ENCODE measurements around the gene VARS2.

Gene VARS2

GRCh38 chr6:30885481-30885998, 28.5 kb upstream of the VARS2 start:
- Histone ChIP-seq H3K4me1 (ENCODE audit: control extremely low read depth in 1 of 4, control insufficient read depth in 4 of 4, insufficient read depth in 4 of 4, low read length in 3 of 4) (peaks cover 0 to 14% (median 10%) of the 10 kb centered on the region in 4 experiments), H3K4me3 (ENCODE audit: control insufficient read depth in 1 of 7, extremely low read depth in 1 of 7, insufficient read depth in 4 of 7, low read depth in 2 of 7, low read length in 6 of 7) (no peak overlapping the region), H3K36me3 (ENCODE audit: control insufficient read depth in 4 of 4, insufficient read depth in 4 of 4, low read length in 3 of 4) (no peaks in the 10 kb centered on the region), H3K27me3 (replicated peaks in 2 of 5; ENCODE audit: control insufficient read depth in 4 of 5, insufficient read depth in 5 of 5, low read length in 4 of 5) (peaks cover 0 to 34% (median 18%) of the 10 kb centered on the region in 5 experiments), H3K9me3 (ENCODE audit: control extremely low read depth in 1 of 5, control insufficient read depth in 4 of 5, insufficient read depth in 2 of 5, low read depth in 1 of 5, low read length in 4 of 5) (no peaks in the 10 kb centered on the region), H3K27ac (ENCODE audit: insufficient read depth in 1 of 2, low read depth in 1 of 2, low read length in 2 of 2, poor library complexity in 1 of 2, severe bottlenecking in 2 of 2) (no peak overlapping the region)
- no peak for DNase-seq
- ChIA-PET POLR2A (no interaction called here), CTCF (interaction anchor here (1.2 to 10.1 kb wide), 4 partner anchors 13 to 63 kb away, joined by 4 to 95 read pairs (median 6); partner anchors contain the start of gene VARS2)
- WGBS (ENCODE audit: insufficient coverage): 75% methylated on average over 6 of the region's 7 CpGs

- H3K4me3 ChIP-seq (ENCODE audit: control insufficient read depth in 1 of 7, extremely low read depth in 1 of 7, insufficient read depth in 4 of 7, low read depth in 2 of 7, low read length in 6 of 7): peak overlapping the region in 1 of 7 experiments; percentile 11
- H3K9me3 ChIP-seq (ENCODE audit: control extremely low read depth in 1 of 5, control insufficient read depth in 4 of 5, insufficient read depth in 2 of 5, low read depth in 1 of 5, low read length in 4 of 5): no peaks in the 10 kb centered on the region
- no peak overlapping the region for H3K27ac ChIP-seq (ENCODE audit: insufficient read depth in 1 of 2, low read depth in 1 of 2, low read length in 2 of 2, poor library complexity in 1 of 2, severe bottlenecking in 2 of 2)
- WGBS (ENCODE audit: insufficient coverage): 86% methylated on average over 11 of the region's 18 CpGs
- peaks cover 0 to 14% (median 10%) of the 10 kb centered on the region in 4 experiments for H3K4me1 ChIP-seq (ENCODE audit: control extremely low read depth in 1 of 4, control insufficient read depth in 4 of 4, insufficient read depth in 4 of 4, low read length in 3 of 4)
- H3K36me3 ChIP-seq (ENCODE audit: control insufficient read depth in 4 of 4, insufficient read depth in 4 of 4, low read length in 3 of 4): no peaks in the 10 kb centered on the region
- CTCF ChIA-PET: interaction anchor here (1.2 to 10.1 kb wide), 5 partner anchors 13 to 58 kb away, joined by 3 to 95 read pairs (median 5); partner anchors contain the start of gene VARS2
- DNase-seq: no peak
- H3K27me3 ChIP-seq (replicated peaks in 2 of 5; ENCODE audit: control insufficient read depth in 4 of 5, insufficient read depth in 5 of 5, low read length in 4 of 5): peaks cover 0 to 32% (median 18%) of the 10 kb centered on the region in 5 experiments
- POLR2A ChIA-PET: no interaction called here
These were observed 27.8 kb upstream of the VARS2 start for GRCh38 chr6:30885999-30886896.

- DNase-seq: no peak
- Histone ChIP-seq H3K36me3 (ENCODE audit: control insufficient read depth in 4 of 4, insufficient read depth in 4 of 4, low read length in 3 of 4) (no peaks in the 10 kb centered on the region), H3K27me3 (replicated peaks in 2 of 5; ENCODE audit: control insufficient read depth in 4 of 5, insufficient read depth in 5 of 5, low read length in 4 of 5) (peaks cover 0 to 27% (median 18%) of the 10 kb centered on the region in 5 experiments), H3K27ac (ENCODE audit: insufficient read depth in 1 of 2, low read depth in 1 of 2, low read length in 2 of 2, poor library complexity in 1 of 2, severe bottlenecking in 2 of 2) (no peak overlapping the region), H3K9me3 (ENCODE audit: control extremely low read depth in 1 of 5, control insufficient read depth in 4 of 5, insufficient read depth in 2 of 5, low read depth in 1 of 5, low read length in 4 of 5) (no peaks in the 10 kb centered on the region), H3K4me3 (ENCODE audit: control insufficient read depth in 1 of 7, extremely low read depth in 1 of 7, insufficient read depth in 4 of 7, low read depth in 2 of 7, low read length in 6 of 7) (no peak overlapping the region), H3K4me1 (ENCODE audit: control extremely low read depth in 1 of 4, control insufficient read depth in 4 of 4, insufficient read depth in 4 of 4, low read length in 3 of 4) (peaks cover 0 to 14% (median 10%) of the 10 kb centered on the region in 4 experiments)
- ChIA-PET CTCF (interaction anchor here (1.2 to 3.0 kb wide), 3 partner anchors 10 to 58 kb away, joined by 3 to 8 read pairs (median 3); no protein-coding TSS in a partner anchor), POLR2A (no interaction called here)
These were observed 27.2 kb upstream of the VARS2 start for GRCh38 chr6:30886897-30887255.

GRCh38 chr6:30887901-30888815, 25.9 kb upstream of the VARS2 start:
- POLR2A ChIA-PET: no interaction called here
- DNase-seq: no peak
- Histone ChIP-seq H3K36me3 (ENCODE audit: control insufficient read depth in 4 of 4, insufficient read depth in 4 of 4, low read length in 3 of 4) (no peaks in the 10 kb centered on the region), H3K27ac (ENCODE audit: insufficient read depth in 1 of 2, low read depth in 1 of 2, low read length in 2 of 2, poor library complexity in 1 of 2, severe bottlenecking in 2 of 2) (no peak overlapping the region), H3K27me3 (replicated peaks in 2 of 5; ENCODE audit: control insufficient read depth in 4 of 5, insufficient read depth in 5 of 5, low read length in 4 of 5) (peaks cover 0 to 24% (median 15%) of the 10 kb centered on the region in 5 experiments), H3K4me1 (ENCODE audit: control extremely low read depth in 1 of 4, control insufficient read depth in 4 of 4, insufficient read depth in 4 of 4, low read length in 3 of 4) (peaks cover 0 to 14% (median 10%) of the 10 kb centered on the region in 4 experiments), H3K9me3 (ENCODE audit: control extremely low read depth in 1 of 5, control insufficient read depth in 4 of 5, insufficient read depth in 2 of 5, low read depth in 1 of 5, low read length in 4 of 5) (no peaks in the 10 kb centered on the region), H3K4me3 (ENCODE audit: control insufficient read depth in 1 of 7, extremely low read depth in 1 of 7, insufficient read depth in 4 of 7, low read depth in 2 of 7, low read length in 6 of 7) (no peak overlapping the region)
- CTCF ChIA-PET: interaction anchor here (0.7 to 3.0 kb wide), 2 partner anchors 9 to 25 kb away, joined by 3 to 8 read pairs; no protein-coding TSS in a partner anchor
- 100% methylated on average over 1 of the region's 6 CpGs for WGBS (ENCODE audit: insufficient coverage)

GRCh38 chr6:30888816-30889495, 25.1 kb upstream of the VARS2 start:
- ChIA-PET POLR2A (no interaction called here), CTCF (interaction anchor here (0.7 to 3.0 kb wide), 6 partner anchors 8 to 182 kb away, joined by 3 to 8 read pairs (median 4); no protein-coding TSS in a partner anchor)
- Histone ChIP-seq H3K4me1 (ENCODE audit: control extremely low read depth in 1 of 4, control insufficient read depth in 4 of 4, insufficient read depth in 4 of 4, low read length in 3 of 4) (peaks cover 0 to 10% (median 9%) of the 10 kb centered on the region in 4 experiments), H3K36me3 (ENCODE audit: control insufficient read depth in 4 of 4, insufficient read depth in 4 of 4, low read length in 3 of 4) (no peaks in the 10 kb centered on the region), H3K9me3 (ENCODE audit: control extremely low read depth in 1 of 5, control insufficient read depth in 4 of 5, insufficient read depth in 2 of 5, low read depth in 1 of 5, low read length in 4 of 5) (no peaks in the 10 kb centered on the region), H3K27me3 (replicated peaks in 2 of 5; ENCODE audit: control insufficient read depth in 4 of 5, insufficient read depth in 5 of 5, low read length in 4 of 5) (peaks cover 0 to 20% (median 15%) of the 10 kb centered on the region in 5 experiments), H3K4me3 (ENCODE audit: control insufficient read depth in 1 of 7, extremely low read depth in 1 of 7, insufficient read depth in 4 of 7, low read depth in 2 of 7, low read length in 6 of 7) (no peak overlapping the region), H3K27ac (ENCODE audit: insufficient read depth in 1 of 2, low read depth in 1 of 2, low read length in 2 of 2, poor library complexity in 1 of 2, severe bottlenecking in 2 of 2) (no peak overlapping the region)
- 97% methylated on average over 7 of the region's 18 CpGs for WGBS (ENCODE audit: insufficient coverage)
- DNase-seq: no peak

- Histone ChIP-seq H3K36me3 (ENCODE audit: control insufficient read depth in 4 of 4, insufficient read depth in 4 of 4, low read length in 3 of 4) (no peaks in the 10 kb centered on the region), H3K4me3 (ENCODE audit: control insufficient read depth in 1 of 7, extremely low read depth in 1 of 7, insufficient read depth in 4 of 7, low read depth in 2 of 7, low read length in 6 of 7) (no peak overlapping the region), H3K9me3 (ENCODE audit: control extremely low read depth in 1 of 5, control insufficient read depth in 4 of 5, insufficient read depth in 2 of 5, low read depth in 1 of 5, low read length in 4 of 5) (no peaks in the 10 kb centered on the region), H3K27ac (ENCODE audit: insufficient read depth in 1 of 2, low read depth in 1 of 2, low read length in 2 of 2, poor library complexity in 1 of 2, severe bottlenecking in 2 of 2) (no peak overlapping the region), H3K4me1 (ENCODE audit: control extremely low read depth in 1 of 4, control insufficient read depth in 4 of 4, insufficient read depth in 4 of 4, low read length in 3 of 4) (peaks cover 0 to 9% (median 7%) of the 10 kb centered on the region in 4 experiments), H3K27me3 (replicated peaks in 2 of 5; ENCODE audit: control insufficient read depth in 4 of 5, insufficient read depth in 5 of 5, low read length in 4 of 5) (peaks cover 0 to 20% (median 15%) of the 10 kb centered on the region in 5 experiments)
- POLR2A ChIA-PET: no interaction called here
- 83% methylated on average over 4 of the region's 4 CpGs for WGBS (ENCODE audit: insufficient coverage)
- no peak for DNase-seq
- CTCF ChIA-PET: interaction anchor here (0.5 to 3.0 kb wide), 7 partner anchors 8 to 181 kb away, joined by 3 to 8 read pairs (median 4); no protein-coding TSS in a partner anchor
These were observed 24.5 kb upstream of the VARS2 start for GRCh38 chr6:30889496-30889885.

Measured in common myeloid progenitor, CD34-positive (primary cell).